NCI-H2196 (cell line): ENCODE measurements around the gene SH2D3A.
"Not testable (repeated sequence)": the region's sequence is repeated elsewhere in the genome, so short reads cannot be mapped to it uniquely, and the experiment has no call there.

Experiments
- DNase-seq: peaks from one replicate; lab custom pipeline; 2025; ENCODE audit not compliant: unreplicated experiment; lab: John Stamatoyannopoulos, UW

SH2D3A gene

DNA sequence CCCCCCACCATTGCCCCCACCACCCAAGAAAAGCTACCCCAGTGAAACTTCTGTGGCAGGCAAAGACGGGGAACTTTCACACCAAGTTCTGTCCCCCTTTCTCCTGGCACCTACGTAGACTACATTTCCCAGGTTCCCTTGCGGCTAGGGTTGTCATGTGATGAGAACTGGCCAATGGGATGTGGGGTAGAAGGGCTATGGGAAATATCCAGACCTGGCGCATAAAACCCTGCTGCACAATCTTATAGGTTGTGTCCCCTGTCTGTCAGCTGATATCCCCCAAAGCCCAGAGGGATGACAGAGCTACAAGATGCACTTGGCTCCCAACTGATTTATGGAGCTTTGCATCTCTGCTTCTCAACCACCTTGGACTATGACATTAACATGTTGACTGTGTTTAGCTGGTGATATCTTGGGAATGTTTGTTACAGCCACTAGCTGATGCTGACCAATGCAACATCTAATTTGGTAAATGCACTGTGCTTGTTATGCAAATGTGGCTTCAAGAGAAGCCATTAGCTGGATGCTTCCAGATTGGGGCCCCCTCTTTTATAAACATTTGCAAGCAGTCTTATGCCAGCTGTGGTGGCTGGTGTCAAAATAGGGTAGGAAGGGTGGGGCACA is 6.1 kb downstream of the SH2D3A start:
- DNase-seq, result no peak

- no peak for DNase-seq
Observed at GRCh38 chr19:6760606-6761005, 6.6 kb downstream of the SH2D3A start.

DNA sequence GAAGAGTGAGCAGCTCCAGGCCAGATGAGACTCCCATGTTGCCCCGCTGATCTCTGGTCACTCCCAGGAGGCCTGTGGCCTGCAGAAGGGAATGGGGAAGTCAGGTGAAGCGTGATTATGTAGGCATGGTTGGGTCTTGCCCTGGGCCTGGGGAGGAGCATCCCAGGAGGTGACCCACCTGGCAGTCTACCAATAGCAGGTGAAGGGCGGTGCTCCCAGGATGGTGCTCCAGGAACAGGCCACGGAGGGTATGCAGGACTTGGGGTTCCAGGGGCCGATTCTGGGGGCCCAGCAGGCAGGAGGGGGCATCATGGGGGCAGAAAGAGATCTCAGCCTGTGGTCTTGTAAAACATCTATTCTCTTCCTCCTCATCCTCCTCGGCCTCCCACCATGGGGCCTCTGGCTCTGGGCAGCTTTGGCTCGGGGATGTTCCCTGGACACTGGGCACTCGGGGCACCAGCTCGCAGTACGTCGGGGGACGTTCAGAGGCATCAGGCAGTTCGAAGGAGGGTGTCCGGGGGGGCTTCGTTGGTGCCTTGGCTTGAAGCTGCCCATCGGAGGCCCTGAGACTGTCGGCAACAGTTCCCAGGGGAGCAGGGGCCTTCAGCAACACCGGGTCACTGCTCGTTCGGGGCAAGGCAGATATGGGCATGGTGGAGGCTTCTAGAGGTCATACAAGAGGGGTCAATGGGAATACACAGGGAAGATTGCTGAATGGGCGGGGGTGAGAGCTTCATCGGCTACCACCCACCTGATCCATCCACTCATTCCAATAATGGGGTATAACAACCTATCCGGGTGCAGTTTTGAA is 12.4 kb downstream of the SH2D3A start:
- no peak for DNase-seq

DNA sequence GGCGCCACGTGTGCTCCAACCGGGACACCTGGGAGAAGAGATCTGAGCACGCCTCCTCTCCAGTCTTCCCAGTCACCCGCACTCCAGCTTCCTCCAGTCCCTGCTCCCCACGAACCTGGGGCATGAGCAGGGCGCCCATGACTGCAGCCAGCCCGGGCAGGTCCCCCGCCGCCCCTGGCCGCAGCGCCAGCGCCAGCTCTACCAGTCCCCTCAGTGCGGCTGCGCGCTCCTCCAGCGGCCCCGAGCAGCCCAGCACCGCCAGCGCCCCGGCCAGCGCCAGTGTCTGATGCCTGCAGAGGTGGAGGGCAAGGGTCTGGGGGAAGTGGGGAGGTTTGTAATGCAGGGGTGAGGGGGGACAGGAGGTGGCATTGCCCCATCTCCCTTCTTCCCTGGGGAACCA is 13.1 kb downstream of the SH2D3A start:
- no peak for DNase-seq

GRCh38 chr19:6753178-6754031 is 13.8 kb downstream of the SH2D3A start:
- no peak for DNase-seq

DNA sequence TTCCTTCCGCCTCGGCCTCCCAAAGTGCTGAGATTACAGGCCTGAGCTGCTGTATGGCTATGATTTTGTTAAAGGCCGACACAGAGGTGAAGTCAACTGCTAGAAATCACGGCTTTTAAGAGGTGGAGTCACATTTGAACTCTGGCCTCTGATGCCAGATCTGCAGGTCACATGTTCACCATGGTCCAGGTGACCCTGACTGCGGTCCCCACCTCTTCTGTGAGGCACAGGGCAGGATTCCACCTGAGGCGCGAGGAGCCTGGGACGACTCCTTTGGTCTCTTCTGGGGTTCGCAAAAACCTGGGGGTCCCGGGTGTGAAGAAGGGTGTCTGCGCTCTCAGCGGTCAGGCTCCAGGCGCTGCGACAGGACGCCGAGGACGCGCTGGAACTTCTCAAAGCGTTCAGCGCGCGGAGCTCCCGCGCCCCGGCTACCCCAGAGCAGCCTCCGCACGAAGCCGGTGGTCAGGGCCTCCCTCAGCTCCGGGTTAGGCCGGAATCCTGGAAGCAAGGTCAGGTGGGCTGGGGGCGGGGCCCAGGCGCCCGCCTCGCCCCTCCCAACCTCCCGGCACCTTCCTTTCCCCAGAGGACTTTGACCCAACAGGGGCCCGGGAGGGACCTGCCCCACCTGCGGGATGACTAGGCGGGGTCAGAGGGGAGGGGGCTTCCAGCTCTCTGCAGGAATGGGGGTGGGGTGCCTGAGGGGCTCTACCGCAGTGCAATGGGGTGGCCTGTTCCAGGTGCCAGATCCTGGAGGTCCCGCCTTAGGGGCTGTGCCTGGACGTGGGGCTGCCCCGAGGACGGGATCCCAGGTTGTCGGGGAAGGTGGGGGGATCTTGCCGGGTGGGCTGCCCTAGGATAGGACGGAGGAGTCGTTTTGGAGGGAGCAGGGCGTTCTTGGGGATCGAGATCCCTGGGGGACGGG is 14.7 kb downstream of the SH2D3A start:
- DNase-seq, result no peak

GRCh38 chr19:6751189-6751588 is 16.0 kb downstream of the SH2D3A start:
- no peak for DNase-seq

DNA sequence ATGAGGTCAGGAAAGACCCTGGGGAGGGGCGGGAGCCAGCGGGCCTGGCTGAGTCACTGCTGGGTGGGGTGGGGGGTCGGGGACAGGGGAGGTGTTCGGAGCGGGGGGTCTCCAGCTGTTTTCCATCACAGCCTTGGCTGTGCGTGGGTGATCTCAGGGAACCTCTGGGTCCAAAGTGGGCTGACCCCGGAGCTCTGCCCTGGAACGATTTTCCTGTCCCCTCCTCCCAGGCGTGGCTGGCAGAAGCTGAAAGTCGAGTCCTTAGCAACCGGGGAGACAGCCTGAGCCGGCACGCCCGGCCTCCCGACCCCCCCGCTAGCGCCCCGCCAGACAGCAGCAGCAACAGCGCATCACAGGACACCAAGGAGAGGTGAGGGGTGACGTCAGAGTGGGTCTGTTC is 17.2 kb downstream of the SH2D3A start:
- DNase-seq, result no peak

DNA sequence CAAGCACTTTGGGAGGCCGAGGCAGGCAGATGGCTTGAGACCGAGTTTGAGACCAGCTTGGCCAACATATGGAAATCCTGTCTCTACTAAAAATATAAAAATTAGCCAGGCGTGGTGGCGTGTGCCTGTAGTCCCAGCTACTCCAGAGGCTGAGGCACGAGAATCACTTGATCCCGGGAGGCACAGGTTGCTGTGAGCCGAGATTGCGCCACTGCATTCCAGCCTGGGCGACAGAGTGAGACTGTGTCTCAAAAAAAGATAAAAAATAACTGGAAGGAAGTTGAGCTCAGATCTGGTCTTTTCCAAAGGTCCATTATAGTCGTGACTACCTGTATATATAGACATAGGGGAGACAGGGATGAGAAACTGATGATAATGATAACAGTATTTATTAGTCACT is 18.7 kb downstream of the SH2D3A start:
- DNase-seq, result not testable (repeated sequence)

DNA sequence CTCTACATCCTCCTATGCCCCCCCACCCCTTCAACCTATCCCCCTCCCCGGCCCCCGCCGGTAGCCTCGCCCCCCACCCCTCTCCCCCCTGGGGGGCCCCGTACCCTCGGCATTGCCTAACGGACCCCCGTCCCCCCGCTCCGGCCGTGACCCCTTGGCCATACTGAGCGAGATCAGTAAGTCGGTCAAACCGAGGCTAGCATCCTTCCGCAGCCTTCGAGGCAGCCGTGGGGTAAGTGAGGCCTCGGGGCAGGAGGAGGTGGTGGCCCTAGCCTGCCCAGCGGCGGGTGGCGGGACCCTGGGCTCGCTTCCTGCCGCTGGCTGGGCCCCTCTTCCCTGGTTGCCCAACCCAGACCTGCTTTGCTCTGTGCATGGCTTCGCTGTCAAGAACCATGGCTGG is 21.3 kb downstream of the SH2D3A start:
- no peak for DNase-seq

DNA sequence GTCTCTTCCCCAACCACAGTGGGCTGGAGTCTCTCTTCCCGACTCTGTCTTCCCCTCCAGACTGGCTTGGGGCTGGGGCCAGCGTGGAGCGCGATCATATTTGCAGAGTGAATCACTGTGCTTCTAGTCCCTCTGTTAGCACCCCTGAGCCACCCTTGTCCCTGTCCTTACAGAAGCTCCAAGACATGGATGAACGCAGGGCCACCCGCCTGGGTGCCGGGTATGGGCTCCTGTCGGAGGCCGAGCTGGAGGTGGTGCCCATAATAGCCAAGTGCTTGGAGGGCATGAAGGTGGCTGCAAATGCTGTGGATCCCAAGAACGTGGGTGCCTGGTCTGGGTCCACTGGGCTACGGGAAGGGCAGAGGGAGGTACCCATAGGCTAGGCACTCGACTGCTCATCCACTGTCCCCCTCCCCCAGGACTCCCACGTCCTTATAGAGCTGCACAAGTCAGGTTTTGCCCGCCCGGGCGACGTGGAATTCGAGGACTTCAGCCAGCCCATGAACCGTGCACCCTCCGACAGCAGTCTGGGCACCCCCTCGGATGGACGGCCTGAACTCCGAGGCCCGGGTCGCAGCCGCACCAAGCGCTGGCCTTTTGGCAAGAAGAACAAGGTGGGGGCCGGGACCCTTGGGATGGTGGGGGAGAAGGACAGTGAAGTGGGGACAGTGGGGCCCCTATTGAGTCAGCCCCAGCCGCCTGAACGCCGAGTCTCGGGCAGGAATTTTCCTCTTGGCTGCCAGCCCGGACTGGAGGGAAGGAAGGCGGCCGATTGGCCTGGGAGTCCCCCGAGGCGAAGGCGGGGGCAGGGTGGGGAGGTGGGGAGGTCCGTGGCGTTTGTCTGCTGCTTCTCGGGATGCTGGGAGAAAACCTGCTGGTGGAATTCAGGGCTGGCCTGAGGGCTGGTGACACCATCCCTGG is 22.6 kb downstream of the SH2D3A start:
- no peak for DNase-seq

DNA sequence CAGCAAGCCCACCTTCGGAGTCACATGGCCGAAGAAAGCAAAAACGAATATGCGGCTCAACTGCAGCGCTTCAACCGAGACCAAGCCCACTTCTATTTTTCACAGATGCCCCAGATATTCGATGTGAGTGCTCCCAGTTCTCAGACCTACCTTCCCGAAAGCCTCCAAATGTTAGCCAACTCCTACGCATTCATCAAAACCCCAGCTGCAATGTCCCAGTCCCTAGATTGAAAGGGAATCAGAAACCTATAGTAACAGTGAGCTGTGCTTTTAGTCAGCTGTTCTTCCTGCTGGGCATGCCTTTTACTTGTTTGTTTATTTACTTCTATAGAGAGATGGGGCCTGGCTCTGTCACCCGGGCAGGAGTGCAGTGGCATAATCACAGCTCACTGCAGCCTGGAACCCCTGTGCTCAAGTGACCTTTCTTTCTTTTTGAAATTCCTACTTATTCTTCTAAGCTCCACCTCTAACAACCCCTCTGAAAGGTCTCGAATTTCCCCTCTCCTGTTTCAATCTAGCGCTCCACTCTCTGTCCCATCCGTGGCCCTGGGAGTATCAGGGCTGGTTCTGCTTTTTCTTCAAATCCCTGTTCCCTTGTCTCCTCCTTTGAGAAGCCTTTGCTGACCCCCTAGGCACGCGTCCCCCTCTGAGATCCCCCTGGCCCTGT is 23.4 kb downstream of the SH2D3A start:
- DNase-seq, result no peak

DNA sequence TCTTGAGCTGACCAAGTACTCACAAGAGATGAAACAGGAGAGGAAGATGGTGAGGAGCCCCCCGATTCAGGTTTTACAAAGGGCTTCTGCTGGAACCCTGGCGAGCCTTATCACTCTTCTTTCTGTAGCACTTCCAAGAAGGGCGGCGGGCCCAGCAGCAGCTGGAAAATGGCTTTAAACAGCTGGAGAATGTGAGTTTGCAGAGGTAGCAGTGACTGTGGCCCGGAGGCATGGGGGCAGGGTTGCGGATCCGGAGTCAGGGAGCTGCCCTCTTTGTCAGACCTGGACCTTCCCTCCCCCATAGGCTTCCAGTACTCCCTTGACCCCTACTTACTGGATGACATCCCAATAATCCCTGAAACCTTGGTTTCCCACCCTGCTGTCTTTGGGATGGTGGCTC is 24.2 kb downstream of the SH2D3A start:
- DNase-seq, result no peak

- peak; percentile 28 for DNase-seq
Observed at GRCh38 chr19:6740589-6741343, 26.5 kb downstream of the SH2D3A start.

GRCh38 chr19:6739883-6740588 is 27.2 kb downstream of the SH2D3A start:
- DNase-seq, result no peak

DNA sequence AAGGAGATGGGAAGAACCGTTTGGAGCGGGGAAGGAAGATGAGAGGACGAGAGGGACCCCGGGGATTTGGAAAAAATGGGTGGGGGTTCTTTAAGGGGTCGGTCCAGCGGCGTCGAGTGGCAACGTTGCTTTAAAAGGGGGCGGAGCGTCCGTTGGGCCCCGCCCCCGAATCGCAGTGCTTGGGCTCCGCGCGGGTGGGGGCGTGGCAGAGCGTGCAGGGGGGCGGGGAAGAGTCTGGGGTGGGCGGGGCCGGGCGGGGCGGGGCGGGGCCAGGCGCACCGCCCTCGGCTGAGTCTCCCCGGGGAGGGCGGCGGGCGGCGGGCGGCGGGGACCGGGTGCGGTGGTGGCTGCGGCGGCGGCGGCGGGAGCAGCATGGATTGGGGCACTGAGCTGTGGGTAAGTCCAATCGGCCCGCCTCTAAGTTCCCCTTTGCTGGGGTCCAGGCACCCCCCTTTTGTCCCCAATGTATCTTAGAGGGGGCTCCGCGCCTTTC is 27.8 kb downstream of the SH2D3A start, which contains the start of gene TRIP10:
TRIP10 (plus strand) TSS at position 291 of the 493 bp plus-strand sequence; CDS start at position 373, 82 bp downstream.
- DNase-seq, result peak; percentile 81

DNA sequence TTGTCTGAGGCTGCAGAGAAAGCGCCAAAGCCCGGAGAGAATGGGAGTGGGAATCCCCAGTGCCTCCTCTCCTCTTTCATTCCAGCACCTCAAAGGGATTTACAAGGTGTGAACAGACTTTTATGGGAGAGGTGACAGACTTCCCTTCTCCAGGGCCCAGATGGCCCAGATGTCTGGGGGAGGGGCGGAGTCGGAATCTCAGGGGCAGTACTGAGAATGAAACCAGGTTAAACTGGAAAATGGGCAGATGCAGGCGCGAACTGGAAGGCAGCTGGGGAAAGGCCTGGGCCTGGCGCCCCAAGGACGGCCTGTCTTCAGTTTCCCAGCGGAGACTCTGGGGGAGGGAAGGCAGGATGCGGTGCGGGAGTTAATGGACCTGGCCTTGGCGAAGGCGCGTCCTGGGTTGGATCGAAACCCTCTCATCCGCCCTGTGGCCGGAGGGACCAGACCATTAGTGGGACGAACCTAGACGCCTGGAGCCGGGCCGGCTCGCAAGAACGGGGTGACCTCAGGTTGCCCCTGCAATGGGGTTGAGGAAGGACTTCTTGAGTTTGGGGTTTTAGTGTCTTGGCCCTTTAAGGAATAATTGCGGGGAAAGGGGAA is 28.3 kb downstream of the SH2D3A start:
- peak; percentile 72 for DNase-seq
